Measurements from ENCODE around the gene LAPTM5. TPM values are rescaled to one million over a fixed set of nuclear protein-coding genes. Genes with fewer than 3 reads are reported as not detected.

The LAPTM5 gene
- polyA plus RNA-seq, 12 donors: 12.4 to 51.7 (median 17.1) TPM; not detected in 1

DNA sequence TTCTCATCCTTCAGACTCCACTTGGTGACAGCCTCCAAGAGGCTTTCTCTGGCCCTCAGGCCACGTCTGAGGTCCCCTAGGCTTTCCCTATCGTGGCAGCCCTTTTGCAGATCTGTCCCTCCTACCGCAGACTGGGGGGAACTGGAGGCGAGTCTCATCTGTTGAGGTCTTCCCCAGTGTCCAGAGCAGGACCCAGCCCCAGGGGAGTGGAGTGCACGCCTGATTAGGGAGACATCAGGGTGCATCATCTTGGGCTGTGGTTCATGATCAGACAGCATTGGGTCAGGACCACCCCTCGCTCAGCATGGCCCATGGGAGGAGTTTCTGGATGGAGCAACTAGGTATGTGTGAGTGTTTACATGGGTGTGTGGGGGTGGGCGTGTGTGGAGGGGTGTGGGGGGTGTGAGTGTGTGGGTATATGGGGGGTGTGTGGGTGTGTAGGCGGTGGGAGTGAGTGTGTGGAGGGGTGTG lies 25.7 kb downstream of the LAPTM5 start:
- DNase-seq: no peak

DNA sequence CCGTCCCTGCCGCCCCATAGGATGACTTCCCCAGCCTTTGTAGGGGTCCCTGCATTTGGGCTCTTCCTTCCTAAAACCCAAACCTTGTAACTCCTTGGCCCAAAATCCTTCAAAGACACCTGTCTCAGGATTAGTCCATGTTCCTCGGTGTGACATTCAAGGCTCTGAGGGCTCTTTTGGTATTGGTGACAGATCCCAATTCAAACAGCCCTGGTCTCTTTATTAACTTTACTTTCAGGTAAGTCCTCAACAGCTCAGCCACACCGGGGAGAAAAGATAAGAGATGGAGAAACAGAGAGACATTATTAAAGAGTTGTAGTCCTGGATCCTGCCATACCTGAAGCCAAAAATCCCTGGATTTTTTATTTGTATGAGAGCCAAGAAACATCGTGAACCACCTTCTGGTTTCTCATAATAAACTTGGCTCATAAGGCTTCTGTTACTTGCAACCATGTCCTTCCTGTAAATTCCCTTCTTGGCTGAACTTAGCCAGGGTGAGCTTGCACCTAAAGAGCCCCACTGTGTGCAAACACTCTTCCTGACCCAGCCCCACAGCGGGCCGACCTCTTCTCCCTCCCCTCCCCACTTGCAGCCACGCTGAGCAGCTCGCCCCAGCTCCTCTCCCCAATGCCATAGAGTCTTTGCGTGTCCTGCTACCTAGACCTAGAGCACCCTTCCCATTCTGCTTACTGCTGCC lies 26.3 kb downstream of the LAPTM5 start:
- no peak for DNase-seq

DNA sequence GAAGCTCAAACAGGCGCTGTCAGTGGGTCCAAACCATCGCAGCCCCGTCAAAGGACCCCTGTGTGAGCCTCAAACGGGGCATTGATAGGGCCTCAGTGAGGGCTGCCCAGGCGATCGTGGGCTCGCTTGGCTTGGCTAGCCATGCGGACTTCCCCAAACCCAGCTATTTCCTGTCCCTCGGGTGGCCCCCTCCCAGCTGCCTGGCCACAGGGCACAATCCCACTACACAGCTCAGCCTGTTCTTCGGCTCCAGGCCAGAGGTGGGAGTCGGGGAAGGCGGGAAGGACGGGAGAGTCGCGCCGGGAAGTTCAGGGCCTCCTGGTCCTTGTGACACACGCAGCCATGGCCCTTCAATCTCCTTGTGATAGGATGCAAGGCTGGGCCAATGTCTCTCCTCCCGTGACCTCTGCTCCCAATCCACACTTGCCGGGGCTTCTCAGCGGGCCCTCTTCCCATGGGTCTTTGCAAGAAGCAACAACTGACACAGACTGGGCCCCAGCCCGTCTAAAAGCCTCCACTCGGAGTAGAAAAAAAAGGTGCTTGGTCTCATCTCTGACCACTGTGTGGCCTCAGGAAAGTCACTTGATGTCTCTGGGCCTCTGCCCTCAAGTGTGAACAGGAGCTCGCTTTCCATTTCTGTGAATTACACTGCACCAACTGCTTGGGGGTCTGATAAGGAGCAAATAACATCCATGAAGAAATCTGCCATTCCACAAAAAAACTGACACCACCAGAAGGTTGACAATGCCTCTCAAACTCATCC lies 27.0 kb downstream of the LAPTM5 start:
- DNase-seq: no peak

DNA sequence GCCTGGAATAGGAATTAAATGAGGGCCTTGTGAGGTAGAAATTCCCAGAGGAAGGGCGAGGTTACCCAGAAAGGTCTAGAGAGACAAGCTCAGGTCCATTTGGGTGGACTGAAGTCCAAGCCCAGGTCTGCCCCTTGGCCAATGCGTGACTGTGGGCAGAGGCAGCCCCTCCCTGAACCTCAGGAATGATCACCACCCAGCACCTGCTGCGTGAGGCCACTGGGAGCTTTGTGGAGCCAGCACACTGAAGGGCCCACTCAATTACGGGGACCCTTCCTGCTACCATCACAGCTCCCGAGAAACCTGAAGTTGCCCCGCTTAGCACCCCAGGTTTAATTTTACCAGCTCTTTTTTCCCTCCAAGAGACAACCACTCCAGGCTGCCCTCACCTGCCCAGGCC lies 27.7 kb downstream of the LAPTM5 start:
- DNase-seq: no peak

DNA sequence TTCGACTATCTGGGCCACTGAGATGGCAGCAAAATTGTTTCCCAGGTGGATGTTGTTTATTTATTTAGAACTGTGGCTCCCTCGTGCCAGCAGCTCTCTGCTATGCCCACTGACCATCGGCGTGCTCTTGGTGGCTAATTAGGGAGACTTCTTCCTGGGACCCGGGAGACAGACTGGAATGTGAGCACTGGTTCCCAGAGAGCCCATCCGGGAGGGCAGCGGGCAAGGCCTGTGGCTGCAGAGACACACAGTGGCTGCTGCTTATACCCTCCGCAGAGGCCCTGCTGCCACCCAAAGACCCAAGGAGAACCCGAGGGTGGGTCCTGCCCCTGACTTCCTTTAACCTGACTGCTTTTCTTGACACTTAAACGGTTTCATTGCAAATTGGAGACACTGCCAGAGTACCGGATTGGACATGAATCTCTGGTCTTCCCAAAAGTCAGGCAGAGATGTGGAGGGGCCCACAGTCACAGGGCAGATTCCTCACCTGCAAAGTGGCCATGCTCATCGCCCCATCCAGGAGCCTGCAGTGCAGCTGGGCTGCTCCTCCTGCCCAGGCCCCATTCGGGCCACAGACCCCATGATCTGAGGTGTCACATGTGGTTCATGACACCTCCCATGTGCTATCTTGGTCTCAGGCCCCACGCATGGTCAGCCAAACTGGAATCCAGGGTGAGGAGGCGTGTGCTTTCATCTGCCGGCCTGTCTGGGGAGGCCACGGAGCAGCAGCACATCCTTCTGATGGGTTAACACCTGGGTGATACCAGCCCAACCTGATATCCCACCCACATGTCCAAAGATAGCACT lies 28.5 kb downstream of the LAPTM5 start:
- no peak for DNase-seq

DNA sequence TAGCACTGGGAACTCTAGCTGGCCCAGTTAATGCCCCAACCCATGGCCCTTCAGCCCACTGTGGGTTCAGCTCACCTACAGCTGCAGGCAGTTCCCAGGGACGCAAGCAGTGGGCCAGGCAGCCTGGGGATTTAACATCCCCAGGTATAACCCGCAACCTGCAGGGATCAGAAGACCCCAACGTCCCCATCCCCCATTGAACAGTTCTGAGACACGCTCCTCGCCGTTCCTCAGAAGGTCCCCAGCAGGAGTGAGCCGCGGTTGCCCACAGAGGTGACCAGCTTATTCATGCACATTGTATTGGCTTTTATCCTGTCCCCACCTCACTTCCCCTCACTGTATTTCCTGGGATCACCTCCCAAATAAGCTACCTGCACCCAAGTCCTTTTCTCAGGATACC lies 29.2 kb downstream of the LAPTM5 start:
- no peak for DNase-seq

DNA sequence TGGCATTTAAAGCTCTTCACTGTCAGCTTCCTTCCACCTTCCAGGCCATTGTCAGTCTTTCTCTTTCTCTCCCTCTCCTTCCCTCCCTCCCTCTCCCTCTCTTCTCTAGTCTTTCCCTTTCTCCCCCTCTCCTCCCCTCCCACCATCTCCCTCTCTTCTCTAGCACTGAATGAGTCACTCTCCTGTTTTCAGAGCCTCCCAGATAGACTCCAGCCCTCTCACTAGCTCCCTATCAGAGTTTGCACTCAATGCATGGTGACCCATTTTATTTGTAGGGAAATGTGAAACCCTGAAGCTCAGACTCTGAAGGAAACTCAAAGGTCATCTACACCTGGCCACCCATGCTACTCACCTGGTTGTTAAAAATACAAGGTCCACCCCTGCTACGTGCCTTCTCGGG lies 29.8 kb downstream of the LAPTM5 start:
- no peak for DNase-seq

DNA sequence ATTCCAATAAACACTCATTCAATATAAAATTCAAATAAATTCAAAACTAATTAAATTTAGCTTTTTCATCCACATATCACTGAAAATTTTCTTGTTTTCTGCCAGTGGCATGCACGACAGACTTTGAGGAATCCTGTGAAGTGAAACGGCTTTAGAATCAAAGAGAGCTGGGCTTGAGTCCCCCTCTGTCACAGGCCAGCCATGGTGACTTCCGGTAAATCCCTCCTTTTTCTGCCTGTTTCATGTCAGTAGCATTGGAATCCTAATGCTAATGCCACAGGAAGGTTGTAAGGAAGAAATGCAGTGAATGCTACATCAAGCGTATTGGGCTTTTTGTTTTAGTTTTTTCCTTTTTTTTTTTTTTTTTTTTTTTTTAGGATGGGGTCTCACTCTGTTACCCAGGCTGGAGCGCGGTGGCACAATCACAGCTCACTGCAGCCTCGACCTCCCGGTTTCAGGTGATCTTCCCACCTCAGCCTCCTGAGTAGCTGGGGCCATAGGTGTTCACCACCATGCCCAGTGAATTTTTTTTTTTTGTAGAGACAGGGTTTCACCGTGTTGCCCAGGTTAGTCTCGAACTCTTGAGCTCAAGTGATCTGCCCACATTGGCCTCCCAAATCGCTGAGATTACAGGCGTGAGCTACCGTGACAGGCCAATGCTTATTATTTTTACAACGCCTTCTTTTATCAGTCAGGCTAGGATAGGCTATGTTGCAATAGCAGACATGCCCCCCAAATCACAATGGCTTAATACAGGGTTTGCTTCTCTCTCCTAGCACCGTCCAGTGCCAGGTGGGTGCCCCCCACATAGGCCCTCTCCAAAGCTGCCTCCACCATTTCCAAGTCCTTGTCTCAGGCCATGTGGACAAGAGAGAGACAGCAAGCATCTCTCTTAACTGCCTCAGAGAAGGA lies 30.5 kb downstream of the LAPTM5 start:
- DNase-seq: no peak

DNA sequence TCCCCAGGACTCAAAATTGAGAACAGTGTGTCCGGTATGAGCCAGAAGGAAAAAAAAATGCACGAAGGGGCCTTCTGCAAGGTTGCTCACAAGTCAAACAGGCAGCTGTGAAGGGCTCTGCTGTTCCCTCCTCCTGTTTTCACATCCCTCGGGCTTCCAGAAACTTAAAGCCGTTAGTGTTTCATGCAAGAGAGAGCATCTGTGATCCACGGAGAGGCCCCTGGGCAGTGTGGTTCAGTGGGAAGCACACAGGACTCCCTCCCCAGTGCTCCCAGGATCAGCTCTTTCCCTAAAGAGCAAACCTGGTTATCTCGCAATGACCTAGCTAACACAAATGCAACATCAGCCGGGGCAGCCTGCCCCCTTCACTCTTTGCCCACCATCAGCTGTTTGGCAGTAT lies 31.3 kb downstream of the LAPTM5 start:
- DNase-seq: peak; percentile 56

DNA sequence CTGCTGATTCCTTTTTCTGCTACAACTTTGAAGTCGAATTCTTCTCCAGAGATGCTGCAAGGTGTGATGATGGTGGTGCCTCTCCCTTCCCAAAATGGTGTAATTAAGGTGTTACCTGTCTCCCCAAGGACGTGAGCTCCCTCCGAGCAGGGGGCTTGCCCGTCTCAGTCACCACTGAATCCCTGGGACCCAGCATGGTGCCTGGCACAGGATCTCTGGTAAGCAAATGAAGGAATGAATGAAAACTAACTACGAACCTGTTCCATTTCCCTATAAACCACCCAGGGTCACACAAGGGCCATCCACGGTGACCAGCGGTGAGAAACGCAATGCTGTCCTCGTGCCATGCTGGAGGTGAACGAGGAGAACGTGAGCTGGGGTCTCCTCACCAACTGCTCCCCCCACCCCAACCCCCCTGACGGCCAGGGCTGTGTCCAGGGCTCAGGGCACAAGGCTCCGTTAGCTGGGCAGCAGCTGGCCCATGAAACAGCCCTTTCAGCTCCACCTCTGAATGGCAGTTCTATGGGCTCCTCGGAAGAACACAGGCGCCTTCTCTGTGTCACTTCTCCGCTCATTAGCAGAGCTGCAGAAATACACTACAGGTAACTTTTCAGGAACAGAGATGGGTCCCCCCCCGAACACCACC lies 32.0 kb downstream of the LAPTM5 start:
- no peak for DNase-seq

DNA sequence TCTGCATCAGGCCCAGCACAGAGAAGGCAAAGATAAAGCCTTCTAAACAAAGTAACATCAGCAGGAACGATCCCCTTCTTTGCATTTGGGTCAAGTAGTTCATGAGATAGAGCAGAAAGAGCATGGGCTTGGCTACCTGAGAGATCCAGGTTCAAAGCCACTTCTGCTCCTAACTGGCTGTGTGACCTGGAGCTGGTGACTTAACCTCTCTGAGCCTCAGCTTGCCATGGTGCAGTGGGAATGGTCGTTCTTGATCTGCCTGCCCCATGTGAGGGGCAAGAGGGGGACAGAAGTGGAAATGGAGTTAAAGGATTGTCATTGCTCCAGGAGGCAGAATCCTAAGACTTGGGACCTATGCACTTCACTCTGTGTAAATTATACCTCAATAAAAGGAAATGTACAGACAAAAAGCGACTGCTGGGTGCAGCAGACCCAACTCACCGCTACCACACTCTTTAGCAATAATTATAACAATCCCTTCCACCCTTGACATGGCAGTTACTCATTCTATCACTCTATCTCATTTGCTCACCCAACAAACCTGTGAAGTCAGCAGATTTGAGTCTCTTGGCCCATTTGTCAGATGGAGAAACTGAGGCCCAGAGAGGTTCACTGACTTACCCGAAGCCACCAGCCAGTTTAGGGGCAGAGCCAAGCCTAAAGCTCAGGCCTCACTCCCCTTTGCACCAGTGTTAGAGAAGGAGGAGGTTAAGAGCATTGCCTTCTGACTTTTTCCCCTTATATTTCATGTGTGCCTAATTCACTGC lies 32.7 kb downstream of the LAPTM5 start:
- no peak for DNase-seq

DNA sequence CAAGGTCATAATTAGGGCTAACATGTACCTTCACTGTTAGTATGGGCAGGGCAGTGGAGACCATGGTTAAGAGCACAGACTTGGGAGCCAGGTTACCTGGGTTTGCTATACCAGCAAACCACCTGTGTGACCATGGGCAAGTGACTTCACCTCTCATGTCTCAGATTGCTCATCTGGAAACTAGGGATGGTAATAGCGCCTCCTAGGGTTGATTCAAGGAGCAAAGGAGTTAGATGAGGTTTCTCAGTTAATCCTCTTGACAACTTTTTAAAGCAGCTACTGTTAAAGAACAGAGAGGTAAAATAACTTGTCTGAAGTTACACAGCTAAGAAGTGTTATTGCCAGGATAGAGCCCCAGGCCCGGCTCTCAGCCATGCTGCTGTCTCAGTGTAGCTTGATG lies 33.4 kb downstream of the LAPTM5 start:
- no peak for DNase-seq

DNA sequence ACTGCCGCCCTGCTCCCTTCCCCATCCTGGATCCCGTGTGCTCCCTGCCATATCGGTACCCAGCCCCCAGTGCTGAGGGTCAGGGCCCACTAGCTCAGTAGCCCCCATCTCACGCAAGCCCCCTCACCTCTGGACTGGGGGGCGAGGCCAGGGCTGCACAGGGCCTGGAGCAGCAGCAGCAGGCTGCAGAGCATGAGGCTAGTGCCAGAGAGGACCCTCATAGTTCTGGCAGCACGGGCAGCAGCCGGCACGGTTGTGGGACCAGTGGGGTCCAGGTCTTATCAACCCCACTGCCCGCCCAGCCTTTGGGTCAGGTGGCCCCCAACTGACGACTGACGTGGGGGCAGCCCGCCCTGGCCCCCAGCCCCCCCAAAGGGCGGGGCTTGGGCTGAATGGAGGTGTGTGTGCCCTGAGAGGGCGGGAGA lies 34.2 kb downstream of the LAPTM5 start, which contains the start of gene MATN1:
TSS of gene MATN1 (minus strand) at position 255 of the 425 bp plus-strand sequence. CDS start at position 221, 34 bp downstream.
- DNase-seq: no peak

DNA sequence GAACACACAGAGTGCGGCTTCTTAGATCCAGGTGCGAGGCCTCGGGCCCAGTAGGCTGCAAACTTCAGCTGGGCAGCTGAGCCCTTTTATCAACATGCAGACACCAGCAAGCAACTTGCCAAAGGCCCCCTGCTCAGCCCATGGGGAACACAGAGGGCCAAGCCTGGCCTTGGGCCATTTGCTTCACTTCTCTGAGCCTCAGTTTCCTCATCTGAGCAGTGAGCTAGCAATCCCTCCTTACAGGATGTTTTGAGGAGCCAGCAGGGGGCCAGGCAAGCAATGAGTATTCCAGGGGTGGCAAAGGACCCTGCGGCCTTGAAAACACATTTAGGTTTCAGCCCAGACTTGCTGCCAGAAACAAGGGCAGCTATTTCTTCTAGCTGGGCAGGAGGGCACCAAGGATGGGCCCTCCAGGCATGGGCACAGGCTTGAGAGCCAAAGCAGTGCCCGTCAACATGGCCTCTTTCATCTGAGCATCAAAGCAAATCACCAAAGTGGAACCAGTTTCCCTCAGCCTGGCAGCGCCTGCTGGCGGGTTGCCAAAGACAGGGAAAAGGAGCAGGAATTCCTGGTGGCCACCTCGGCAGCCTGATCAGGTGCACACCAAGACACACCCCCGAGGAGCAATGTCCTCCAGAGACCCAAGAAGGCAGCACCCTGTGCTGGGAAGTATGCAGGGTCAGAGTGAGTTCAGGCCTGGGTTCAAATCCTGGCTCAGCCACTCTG lies 35.6 kb downstream of the LAPTM5 start:
- no peak for DNase-seq

DNA sequence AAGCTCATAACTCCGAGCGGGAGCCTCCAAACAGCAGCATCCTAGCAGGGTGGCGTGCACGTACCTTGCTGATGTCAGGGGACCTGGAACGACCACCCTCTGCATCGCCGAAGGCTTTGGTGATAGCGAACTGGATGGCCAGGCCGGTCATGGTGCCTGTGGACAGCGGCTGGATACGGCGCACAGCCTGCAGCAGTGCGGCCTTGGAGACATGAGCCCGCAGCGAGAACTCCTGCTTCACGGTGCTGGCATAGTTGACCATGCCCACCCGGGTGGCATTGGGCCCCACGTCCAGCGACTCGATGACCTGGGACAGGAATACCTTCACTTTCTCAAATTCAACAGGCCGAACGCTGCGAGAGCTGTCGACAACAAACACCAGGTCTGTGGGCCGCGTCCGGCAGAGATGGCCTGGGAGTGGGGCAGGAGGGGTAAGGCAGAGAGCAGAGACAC lies 36.2 kb downstream of the LAPTM5 start:
- DNase-seq: no peak

DNA sequence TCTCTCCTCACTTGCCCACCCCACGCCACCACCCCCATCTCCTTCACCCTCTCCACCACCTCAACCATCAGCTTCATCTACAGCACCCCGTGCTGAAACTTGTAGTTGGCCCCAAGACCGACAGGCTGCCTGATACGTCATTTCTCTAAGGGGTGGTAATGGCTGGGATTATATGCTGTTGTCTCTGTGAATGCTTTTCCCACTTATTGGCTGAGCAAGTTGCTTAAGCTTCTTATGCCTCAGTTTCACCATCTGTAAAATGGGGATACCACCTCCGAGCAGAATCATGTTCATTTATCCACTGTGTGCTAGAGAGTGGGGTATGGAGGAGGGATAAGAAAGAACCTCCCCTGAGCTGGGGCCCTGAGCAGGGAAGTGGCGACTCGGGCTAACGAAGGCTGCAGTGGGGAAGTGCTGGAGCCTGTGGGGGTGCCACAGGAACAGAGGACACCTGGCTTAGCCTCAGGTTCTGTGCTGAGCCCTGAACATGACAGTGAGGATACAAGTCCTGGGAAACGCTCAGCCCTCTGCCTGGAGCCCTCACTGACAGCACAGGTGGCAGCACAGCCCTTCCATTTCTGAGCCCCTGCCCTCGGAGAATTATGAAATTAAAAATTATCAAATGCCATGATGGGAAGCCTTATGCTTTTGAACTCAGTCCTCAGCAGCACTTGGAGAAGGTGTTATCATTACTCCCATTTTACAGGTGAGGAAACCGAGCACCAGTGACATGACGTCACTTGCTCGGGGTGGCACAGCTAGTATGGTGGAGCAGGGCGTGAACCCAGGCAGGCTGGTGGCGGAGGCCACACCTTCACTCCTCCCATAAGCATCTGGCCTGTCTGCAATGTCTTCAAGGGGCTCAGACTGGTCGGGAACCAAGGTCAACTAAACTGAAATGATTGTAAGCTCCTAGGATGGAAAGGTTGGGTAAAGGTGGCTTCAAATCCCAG lies 37.0 kb downstream of the LAPTM5 start:
- no peak for DNase-seq

DNA sequence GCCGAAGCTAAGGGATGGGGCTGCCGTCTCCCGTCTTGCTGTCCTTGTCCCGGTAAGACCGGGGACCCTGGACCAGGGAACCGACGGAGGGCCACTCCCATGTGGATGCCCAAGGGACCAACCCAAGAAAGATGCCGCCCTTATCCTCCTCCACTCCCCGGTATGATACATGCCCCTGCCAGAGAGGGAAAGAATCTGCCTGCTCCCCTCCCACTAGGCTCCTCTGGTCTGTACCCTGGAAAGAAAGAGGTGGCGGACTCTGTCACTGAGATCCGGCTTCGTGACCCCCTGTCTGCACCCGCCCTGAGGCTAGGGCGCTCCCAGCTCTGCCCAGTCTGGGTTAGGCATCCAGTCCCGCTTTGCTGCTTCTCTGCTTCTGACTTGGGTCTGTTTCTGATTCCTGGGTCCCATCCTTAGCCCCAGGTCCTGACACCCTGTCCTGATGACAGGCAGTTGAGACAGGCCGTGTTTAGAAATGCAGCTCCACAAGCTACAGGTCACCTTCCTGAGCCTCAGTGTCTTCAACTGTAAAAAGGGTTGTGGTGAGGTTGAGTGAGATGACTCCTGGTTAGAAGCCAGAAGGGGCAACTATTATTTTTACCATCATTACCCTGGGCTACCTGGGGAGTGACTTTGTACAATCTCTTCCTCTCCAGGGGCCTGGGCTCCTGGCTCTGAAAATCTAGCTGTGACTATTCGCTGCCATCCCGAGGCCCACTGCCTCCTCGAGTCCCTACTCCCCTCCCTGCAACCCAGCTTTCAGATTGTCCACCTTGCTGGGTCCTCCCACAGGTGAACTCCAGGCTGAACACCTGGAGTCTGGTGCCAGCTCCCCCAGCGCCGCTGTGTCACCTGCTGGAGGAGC lies 37.9 kb downstream of the LAPTM5 start:
- no peak for DNase-seq

Measured in muscle of arm (tissue), 12 donors.